ENCODE data around the gene PRDM16. TPM values are rescaled to one million over a fixed set of nuclear protein-coding genes. Genes with fewer than 3 reads are reported as not detected.
A peak's percentile ranks its signal among the peaks of the same experiment; 100 is the strongest.

PRDM16 gene
- total RNA-seq, 1 experiment from 2014 or later, result 1.6 TPM

DNA sequence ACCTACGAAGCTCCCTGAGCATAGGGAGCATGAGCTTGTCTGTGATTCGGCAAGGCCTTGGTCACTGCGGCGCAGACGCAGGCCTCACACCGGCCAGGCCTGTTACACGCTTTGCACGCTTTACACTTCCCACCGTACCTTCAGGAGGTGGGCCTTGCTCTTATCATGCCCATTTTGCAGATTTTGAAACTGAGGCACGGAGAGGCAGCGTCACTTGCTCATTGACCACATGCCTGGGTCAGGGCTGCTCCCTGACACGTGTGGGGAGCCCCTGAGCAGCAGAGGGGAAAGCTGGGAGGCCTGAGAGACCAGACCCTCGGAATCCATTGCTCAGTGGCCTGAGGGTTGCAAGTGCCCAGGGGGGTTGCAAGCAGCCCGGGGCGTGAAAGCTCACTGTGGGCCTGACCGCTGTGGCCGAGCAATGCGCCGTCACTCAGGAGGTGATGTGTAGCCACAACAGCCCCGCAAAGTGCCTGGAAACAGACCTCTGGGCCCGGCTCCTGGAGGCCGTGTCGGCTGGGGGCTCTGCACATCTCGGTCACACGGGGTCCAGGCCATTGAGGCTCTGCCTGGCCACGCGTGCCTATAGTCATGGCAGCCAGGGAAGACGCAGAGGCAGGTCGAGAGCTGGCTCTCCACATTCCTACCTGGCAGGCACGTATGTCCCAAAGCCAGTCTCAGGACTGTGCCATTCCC lies 392.4 kb downstream of the PRDM16 start (continued):
- TF ChIP-seq, protein P1, sequence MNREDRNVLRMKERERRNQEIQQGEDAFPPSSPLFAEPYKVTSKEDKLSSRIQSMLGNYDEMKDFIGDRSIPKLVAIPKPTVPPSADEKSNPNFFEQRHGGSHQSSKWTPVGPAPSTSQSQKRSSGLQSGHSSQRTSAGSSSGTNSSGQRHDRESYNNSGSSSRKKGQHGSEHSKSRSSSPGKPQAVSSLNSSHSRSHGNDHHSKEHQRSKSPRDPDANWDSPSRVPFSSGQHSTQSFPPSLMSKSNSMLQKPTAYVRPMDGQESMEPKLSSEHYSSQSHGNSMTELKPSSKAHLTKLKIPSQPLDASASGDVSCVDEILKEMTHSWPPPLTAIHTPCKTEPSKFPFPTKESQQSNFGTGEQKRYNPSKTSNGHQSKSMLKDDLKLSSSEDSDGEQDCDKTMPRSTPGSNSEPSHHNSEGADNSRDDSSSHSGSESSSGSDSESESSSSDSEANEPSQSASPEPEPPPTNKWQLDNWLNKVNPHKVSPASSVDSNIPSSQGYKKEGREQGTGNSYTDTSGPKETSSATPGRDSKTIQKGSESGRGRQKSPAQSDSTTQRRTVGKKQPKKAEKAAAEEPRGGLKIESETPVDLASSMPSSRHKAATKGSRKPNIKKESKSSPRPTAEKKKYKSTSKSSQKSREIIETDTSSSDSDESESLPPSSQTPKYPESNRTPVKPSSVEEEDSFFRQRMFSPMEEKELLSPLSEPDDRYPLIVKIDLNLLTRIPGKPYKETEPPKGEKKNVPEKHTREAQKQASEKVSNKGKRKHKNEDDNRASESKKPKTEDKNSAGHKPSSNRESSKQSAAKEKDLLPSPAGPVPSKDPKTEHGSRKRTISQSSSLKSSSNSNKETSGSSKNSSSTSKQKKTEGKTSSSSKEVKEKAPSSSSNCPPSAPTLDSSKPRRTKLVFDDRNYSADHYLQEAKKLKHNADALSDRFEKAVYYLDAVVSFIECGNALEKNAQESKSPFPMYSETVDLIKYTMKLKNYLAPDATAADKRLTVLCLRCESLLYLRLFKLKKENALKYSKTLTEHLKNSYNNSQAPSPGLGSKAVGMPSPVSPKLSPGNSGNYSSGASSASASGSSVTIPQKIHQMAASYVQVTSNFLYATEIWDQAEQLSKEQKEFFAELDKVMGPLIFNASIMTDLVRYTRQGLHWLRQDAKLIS (CRISPR knock-in tag; IDR thresholded peaks at IDR 0.05; ENCODE audit: borderline replicate concordance), result no peak
- no peak for TF ChIP-seq SMAD4 (CRISPR knock-in tag; IDR thresholded peaks at IDR 0.05)
- TF ChIP-seq ZNF317 (CRISPR knock-in tag; IDR thresholded peaks at IDR 0.05; ENCODE audit: borderline replicate concordance, low read depth), result no peak
- TF ChIP-seq, protein P2, sequence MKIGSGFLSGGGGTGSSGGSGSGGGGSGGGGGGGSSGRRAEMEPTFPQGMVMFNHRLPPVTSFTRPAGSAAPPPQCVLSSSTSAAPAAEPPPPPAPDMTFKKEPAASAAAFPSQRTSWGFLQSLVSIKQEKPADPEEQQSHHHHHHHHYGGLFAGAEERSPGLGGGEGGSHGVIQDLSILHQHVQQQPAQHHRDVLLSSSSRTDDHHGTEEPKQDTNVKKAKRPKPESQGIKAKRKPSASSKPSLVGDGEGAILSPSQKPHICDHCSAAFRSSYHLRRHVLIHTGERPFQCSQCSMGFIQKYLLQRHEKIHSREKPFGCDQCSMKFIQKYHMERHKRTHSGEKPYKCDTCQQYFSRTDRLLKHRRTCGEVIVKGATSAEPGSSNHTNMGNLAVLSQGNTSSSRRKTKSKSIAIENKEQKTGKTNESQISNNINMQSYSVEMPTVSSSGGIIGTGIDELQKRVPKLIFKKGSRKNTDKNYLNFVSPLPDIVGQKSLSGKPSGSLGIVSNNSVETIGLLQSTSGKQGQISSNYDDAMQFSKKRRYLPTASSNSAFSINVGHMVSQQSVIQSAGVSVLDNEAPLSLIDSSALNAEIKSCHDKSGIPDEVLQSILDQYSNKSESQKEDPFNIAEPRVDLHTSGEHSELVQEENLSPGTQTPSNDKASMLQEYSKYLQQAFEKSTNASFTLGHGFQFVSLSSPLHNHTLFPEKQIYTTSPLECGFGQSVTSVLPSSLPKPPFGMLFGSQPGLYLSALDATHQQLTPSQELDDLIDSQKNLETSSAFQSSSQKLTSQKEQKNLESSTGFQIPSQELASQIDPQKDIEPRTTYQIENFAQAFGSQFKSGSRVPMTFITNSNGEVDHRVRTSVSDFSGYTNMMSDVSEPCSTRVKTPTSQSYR (CRISPR knock-in tag; IDR thresholded peaks at IDR 0.05), result no peak

DNA sequence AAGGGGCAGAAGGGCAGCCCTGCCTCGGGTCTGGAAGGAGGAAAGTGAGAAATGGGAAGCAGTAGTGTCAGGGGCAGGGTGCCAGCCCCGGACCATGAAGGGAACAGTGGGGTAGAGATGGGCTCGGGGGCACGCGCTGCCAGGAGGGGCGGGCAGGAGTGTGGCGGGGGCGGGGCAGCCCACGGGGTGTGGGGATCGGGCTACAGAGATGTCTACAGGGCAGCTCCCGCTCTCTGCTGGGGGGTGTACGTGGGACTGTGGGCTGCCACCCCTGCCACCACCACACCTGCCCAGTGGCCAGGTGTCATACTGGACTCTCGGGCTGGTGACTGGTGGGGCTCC lies 392.9 kb downstream of the PRDM16 start:
- CTCF ChIA-PET, result interaction anchor here (1.7 to 6.7 kb wide), 3 partner anchors 9 to 29 kb away, joined by 17 to 41 read pairs (median 20); no protein-coding TSS in a partner anchor
- no peaks in the 10 kb centered on the region for H3K9me3 Mint-ChIP-seq
- POLR2A ChIA-PET, result no interaction called here
- peak overlapping the region; percentile 89 for H3K27ac Mint-ChIP-seq
- ATAC-seq, result no peak
- peaks cover 9% of the 10 kb centered on the region for H3K4me1 Mint-ChIP-seq
- no peak for DNase-seq (ENCODE audit: low spot score)
- H3K36me3 Mint-ChIP-seq, result 0 out of 2 replicates have a peak, but pooled peaks cover 2% of the 10 kb centered on the region
- no peak overlapping the region for H3K4me3 Mint-ChIP-seq
- H3K27me3 Mint-ChIP-seq (ENCODE audit: low read depth), result no peaks in the 10 kb centered on the region
- TF ChIP-seq, protein P3, sequence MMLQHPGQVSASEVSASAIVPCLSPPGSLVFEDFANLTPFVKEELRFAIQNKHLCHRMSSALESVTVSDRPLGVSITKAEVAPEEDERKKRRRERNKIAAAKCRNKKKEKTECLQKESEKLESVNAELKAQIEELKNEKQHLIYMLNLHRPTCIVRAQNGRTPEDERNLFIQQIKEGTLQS (CRISPR knock-in tag; conservative IDR thresholded peaks at IDR 0.05), result no peak
- TF ChIP-seq ZNF219 (CRISPR knock-in tag; IDR thresholded peaks at IDR 0.05; ENCODE audit: borderline replicate concordance) (no peak), RELA (CRISPR knock-in tag; IDR thresholded peaks at IDR 0.05; ENCODE audit: borderline replicate concordance) (no peak), IRF2 (CRISPR knock-in tag; IDR thresholded peaks at IDR 0.05; ENCODE audit: borderline replicate concordance, low read depth) (no peak), ZNF671 (CRISPR knock-in tag; IDR thresholded peaks at IDR 0.05) (no peak), NR2C2 (CRISPR knock-in tag; IDR thresholded peaks at IDR 0.05) (no peak), FOXJ3 (CRISPR knock-in tag; IDR thresholded peaks at IDR 0.05; ENCODE audit: borderline replicate concordance) (no peak), SMAD3 (CRISPR knock-in tag; IDR thresholded peaks at IDR 0.05; ENCODE audit: borderline replicate concordance) (no peak), ESRRA (CRISPR knock-in tag; IDR thresholded peaks at IDR 0.05; ENCODE audit: borderline replicate concordance) (no peak), ZNF317 (CRISPR knock-in tag; IDR thresholded peaks at IDR 0.05; ENCODE audit: borderline replicate concordance, low read depth) (no peak), EMX1 (CRISPR knock-in tag; IDR thresholded peaks at IDR 0.05) (no peak), PRRX2 (CRISPR knock-in tag; IDR thresholded peaks at IDR 0.05) (no peak), SMAD4 (CRISPR knock-in tag; IDR thresholded peaks at IDR 0.05) (no peak), TEAD1 (CRISPR knock-in tag; IDR thresholded peaks at IDR 0.05) (no peak)
- TF ChIP-seq, protein P4, sequence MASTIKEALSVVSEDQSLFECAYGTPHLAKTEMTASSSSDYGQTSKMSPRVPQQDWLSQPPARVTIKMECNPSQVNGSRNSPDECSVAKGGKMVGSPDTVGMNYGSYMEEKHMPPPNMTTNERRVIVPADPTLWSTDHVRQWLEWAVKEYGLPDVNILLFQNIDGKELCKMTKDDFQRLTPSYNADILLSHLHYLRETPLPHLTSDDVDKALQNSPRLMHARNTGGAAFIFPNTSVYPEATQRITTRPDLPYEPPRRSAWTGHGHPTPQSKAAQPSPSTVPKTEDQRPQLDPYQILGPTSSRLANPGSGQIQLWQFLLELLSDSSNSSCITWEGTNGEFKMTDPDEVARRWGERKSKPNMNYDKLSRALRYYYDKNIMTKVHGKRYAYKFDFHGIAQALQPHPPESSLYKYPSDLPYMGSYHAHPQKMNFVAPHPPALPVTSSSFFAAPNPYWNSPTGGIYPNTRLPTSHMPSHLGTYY (CRISPR knock-in tag; IDR thresholded peaks at IDR 0.05), result no peak
- TF ChIP-seq, protein P5, sequence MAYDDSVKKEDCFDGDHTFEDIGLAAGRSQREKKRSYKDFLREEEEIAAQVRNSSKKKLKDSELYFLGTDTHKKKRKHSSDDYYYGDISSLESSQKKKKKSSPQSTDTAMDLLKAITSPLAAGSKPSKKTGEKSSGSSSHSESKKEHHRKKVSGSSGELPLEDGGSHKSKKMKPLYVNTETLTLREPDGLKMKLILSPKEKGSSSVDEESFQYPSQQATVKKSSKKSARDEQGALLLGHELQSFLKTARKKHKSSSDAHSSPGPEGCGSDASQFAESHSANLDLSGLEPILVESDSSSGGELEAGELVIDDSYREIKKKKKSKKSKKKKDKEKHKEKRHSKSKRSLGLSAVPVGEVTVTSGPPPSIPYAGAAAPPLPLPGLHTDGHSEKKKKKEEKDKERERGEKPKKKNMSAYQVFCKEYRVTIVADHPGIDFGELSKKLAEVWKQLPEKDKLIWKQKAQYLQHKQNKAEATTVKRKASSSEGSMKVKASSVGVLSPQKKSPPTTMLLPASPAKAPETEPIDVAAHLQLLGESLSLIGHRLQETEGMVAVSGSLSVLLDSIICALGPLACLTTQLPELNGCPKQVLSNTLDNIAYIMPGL (CRISPR knock-in tag; IDR thresholded peaks at IDR 0.05), result no peak
- TF ChIP-seq, protein P6, sequence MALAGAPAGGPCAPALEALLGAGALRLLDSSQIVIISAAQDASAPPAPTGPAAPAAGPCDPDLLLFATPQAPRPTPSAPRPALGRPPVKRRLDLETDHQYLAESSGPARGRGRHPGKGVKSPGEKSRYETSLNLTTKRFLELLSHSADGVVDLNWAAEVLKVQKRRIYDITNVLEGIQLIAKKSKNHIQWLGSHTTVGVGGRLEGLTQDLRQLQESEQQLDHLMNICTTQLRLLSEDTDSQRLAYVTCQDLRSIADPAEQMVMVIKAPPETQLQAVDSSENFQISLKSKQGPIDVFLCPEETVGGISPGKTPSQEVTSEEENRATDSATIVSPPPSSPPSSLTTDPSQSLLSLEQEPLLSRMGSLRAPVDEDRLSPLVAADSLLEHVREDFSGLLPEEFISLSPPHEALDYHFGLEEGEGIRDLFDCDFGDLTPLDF (CRISPR knock-in tag; IDR thresholded peaks at IDR 0.05), result no peak
- TF ChIP-seq, protein P7, sequence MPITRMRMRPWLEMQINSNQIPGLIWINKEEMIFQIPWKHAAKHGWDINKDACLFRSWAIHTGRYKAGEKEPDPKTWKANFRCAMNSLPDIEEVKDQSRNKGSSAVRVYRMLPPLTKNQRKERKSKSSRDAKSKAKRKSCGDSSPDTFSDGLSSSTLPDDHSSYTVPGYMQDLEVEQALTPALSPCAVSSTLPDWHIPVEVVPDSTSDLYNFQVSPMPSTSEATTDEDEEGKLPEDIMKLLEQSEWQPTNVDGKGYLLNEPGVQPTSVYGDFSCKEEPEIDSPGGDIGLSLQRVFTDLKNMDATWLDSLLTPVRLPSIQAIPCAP (CRISPR knock-in tag; IDR thresholded peaks at IDR 0.05), result no peak
- TF ChIP-seq, protein P8, sequence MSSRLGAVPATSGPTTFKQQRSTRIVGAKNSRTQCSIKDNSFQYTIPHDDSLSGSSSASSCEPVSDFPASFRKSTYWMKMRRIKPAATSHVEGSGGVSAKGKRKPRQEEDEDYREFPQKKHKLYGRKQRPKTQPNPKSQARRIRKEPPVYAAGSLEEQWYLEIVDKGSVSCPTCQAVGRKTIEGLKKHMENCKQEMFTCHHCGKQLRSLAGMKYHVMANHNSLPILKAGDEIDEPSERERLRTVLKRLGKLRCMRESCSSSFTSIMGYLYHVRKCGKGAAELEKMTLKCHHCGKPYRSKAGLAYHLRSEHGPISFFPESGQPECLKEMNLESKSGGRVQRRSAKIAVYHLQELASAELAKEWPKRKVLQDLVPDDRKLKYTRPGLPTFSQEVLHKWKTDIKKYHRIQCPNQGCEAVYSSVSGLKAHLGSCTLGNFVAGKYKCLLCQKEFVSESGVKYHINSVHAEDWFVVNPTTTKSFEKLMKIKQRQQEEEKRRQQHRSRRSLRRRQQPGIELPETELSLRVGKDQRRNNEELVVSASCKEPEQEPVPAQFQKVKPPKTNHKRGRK (CRISPR knock-in tag; IDR thresholded peaks at IDR 0.05; ENCODE audit: borderline replicate concordance), result no peak
